ENCODE data around the gene ST3GAL3.

GRCh38 chr1:43689289-43689688 is 18.0 kb upstream of the ST3GAL3 start:
- no peak for TF ChIP-seq POLR2AphosphoS5 (IDR thresholded peaks at IDR 0.05; ENCODE audit: low read depth, low read length)
- TF ChIP-seq TAF1 (IDR thresholded peaks at IDR 0.05; ENCODE audit: borderline replicate concordance, insufficient read depth, low read length): no peak
- no peak for TF ChIP-seq REST (IDR thresholded peaks at IDR 0.05; ENCODE audit: insufficient read depth in 1 of 2, low read depth in 2 of 2, low read length in 2 of 2)
- TF ChIP-seq FOXP2 (optimal IDR thresholded peaks at IDR 0.05; ENCODE audit: borderline replicate concordance, extremely low read depth, extremely low read length, insufficient read depth): no peak

All from PFSK-1 (cell line).